ENCODE measurements around the gene IMPACT. TPM values are rescaled to one million over a fixed set of nuclear protein-coding genes. Genes with fewer than 3 reads are reported as not detected.

Gene IMPACT
- total RNA-seq, 1 donor from 2014 or later = 13.6 TPM

DNA sequence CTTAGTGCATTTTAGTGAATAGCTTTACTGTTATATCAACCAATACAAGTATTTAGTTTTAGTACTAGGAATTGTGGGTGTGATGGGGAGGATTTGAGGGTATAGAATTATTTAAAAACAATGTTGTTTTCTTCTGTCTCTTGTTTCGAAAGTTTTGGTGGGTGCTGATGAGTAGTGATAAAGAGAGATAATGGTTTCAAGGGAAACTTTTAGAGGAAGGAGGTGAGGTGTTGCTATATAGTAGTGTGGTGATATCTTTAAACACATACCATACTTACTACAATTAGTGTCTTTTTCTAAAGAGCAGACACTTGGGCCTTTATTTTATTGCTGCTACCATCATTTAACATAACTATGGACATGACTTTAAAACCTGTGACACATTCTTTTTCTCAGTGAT is 10.5 kb downstream of the IMPACT start:
- Mint-ChIP-seq H3K4me3 (no peak overlapping the region), H3K9me3 (no peaks in the 10 kb centered on the region), H3K27ac (peak overlapping the region; percentile 16), H3K4me1 (peaks cover 5% of the 10 kb centered on the region), H3K36me3 (ENCODE audit: low read depth) (peaks cover 26% of the 10 kb centered on the region), H3K27me3 (no peaks in the 10 kb centered on the region)
- DNase-seq = no peak
- intact Hi-C loops (cut with micrococcal nuclease) = loop anchor here (2.0 kb wide), 1 partner anchor 20 kb away; no protein-coding TSS in a partner anchor

DNA sequence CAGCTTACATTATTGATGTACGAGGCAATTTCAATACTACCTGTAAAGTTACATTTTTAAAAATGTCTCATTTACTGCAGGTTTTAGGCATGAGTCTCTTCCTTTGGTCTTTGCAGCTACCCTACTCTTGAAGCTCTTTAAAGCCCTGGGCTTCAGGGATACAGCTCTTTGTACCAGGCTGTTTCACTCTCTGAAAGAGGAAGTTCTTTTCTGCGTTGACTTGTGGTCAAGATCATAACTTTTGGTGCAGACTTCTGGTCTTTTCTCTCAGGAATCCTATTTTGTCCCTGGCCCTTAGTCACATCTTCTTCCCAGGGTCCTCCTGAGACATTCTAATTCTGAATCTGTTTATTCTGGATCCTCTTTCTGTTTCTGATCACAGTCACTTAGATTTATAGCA is 17.4 kb downstream of the IMPACT start:
- Mint-ChIP-seq H3K4me1 (peaks cover 6% of the 10 kb centered on the region), H3K9me3 (no peaks in the 10 kb centered on the region), H3K27me3 (no peaks in the 10 kb centered on the region), H3K4me3 (no peak overlapping the region), H3K27ac (no peak overlapping the region), H3K36me3 (ENCODE audit: low read depth) (peaks cover 28% of the 10 kb centered on the region)
- intact Hi-C loops (cut with micrococcal nuclease) = no loop called here
- DNase-seq = peak; percentile 47

DNA sequence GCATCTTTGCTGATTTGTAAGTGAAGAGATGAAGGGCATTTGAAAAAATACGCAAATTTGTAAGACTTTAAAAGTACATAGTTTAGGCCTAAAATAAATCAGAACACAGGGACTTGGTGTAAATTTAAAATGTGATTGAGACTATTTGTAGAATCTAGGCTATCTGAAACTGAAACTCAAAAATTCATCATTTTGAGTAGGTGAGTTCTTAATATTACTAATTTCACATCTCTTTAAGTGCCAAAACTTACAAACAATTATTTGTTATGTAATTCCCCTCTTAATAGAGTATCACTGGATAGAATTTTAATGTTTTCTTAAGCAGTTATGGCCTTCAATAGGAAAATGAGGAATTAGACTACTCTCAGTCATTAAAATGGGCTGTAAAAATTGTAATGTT is 20.0 kb downstream of the IMPACT start:
- peaks cover 24% of the 10 kb centered on the region for H3K36me3 Mint-ChIP-seq (ENCODE audit: low read depth)
- H3K4me1 Mint-ChIP-seq = peaks cover 6% of the 10 kb centered on the region
- DNase-seq = no peak
- intact Hi-C loops (cut with micrococcal nuclease) = no loop called here
- no peak overlapping the region for H3K27ac Mint-ChIP-seq
- H3K4me3 Mint-ChIP-seq = no peak overlapping the region
- H3K9me3 Mint-ChIP-seq = no peaks in the 10 kb centered on the region
- no peaks in the 10 kb centered on the region for H3K27me3 Mint-ChIP-seq

DNA sequence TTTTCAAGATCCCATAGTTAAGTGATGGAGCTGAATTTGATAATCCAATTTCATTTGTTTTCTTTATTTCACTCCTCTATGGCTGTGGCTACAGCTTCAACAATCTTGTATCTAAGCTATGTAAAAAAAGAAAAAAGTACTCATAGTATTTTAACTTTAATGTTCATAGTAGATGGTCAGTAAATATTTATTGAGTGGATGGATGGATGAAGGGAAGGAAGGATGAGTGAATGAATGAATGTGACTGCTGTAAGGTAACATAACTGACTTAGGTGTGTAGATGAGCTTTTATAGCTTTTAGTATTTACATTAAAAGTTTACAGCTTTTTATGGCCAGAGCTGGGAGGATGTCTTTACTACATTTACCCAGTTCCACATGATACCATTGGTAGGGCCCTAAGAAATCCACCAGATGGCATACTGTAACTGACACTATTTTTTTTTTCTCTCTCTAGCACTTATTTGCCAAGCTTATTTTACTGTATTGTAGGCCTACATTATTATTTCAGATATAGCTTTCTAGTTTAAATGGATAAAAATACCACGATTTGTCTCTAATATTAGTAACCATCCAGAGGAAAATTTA is 20.6 kb downstream of the IMPACT start:
- peak; percentile 38 for DNase-seq
- no peak overlapping the region for H3K4me3 Mint-ChIP-seq
- H3K27ac Mint-ChIP-seq = no peak overlapping the region
- H3K4me1 Mint-ChIP-seq = peaks cover 6% of the 10 kb centered on the region
- H3K36me3 Mint-ChIP-seq (ENCODE audit: low read depth) = peaks cover 19% of the 10 kb centered on the region
- intact Hi-C loops (cut with micrococcal nuclease) = no loop called here
- no peaks in the 10 kb centered on the region for H3K27me3 Mint-ChIP-seq
- H3K9me3 Mint-ChIP-seq = no peaks in the 10 kb centered on the region

DNA sequence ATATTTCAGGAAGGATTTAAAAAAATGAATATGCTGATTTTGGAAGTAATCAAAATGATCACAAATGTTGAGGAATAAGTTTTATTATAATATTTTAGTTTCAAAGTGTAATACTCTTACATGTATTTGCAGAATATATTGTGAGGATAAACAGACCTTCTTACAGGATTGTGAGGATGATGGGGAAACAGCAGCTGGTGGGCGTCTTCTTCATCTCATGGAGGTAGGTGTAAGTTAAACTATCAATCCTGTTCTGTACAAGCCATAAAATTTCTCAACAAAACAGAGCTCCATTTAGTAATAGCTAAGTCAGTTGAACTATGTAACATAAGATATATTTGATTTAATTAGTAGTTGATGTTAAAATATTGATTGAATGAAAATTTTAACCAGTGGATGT is 21.5 kb downstream of the IMPACT start:
- Mint-ChIP-seq H3K4me3 (no peak overlapping the region), H3K27ac (no peak overlapping the region), H3K9me3 (no peaks in the 10 kb centered on the region), H3K36me3 (ENCODE audit: low read depth) (peaks cover 19% of the 10 kb centered on the region), H3K27me3 (no peaks in the 10 kb centered on the region), H3K4me1 (peaks cover 6% of the 10 kb centered on the region)
- DNase-seq = peak; percentile 10
- intact Hi-C loops (cut with micrococcal nuclease) = no loop called here

DNA sequence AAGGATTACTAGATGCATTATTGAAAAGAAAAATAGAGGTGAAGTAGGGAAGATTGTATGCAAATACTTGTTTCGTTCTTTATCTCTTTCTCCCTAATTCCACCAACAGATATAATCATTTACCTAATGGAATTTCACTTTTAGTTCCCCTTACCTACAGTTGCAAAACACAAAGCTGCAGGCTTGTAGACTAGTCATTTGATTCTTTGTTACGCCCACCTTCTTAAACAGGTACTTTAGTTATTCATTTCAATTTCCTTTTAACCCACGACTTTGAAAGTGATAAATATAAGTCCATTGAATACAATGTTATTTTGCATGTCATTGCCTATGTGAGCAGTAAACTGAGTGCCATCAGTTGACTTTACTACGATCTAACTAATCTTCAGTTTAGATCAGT is 30.1 kb downstream of the IMPACT start:
- peaks cover 11% of the 10 kb centered on the region for H3K9me3 Mint-ChIP-seq
- no peak for DNase-seq
- H3K27ac Mint-ChIP-seq = peak overlapping the region; percentile 70
- no peaks in the 10 kb centered on the region for H3K27me3 Mint-ChIP-seq
- peaks cover 11% of the 10 kb centered on the region for H3K36me3 Mint-ChIP-seq (ENCODE audit: low read depth)
- no peak overlapping the region for H3K4me3 Mint-ChIP-seq
- peaks cover 26% of the 10 kb centered on the region for H3K4me1 Mint-ChIP-seq
- intact Hi-C loops (cut with micrococcal nuclease) = loop anchor here (1.0 to 2.0 kb wide), 4 partner anchors 20 to 88 kb away; no protein-coding TSS in a partner anchor

DNA sequence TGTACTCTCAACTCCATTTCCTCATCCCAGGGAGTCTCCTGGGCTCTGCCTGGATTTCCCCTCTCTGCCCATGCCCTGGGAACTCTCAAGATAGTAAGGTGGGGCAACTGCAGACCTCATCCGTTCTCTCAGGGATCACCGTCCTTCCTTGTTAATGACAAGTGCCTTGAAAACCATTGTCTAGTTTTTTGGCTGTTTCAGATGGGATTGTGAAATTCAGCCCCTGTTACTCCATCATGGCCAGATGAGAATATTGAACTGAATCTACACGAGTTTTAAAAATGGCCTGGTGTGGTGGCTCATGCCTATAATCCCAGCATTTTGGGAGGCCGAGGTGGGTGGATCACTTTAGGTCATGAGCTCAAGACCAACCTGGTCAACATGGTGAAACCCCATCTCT is 33.3 kb downstream of the IMPACT start:
- Mint-ChIP-seq H3K27ac (no peak overlapping the region), H3K27me3 (no peaks in the 10 kb centered on the region), H3K4me3 (no peak overlapping the region), H3K36me3 (ENCODE audit: low read depth) (peaks cover 6% of the 10 kb centered on the region), H3K9me3 (peaks cover 11% of the 10 kb centered on the region), H3K4me1 (peaks cover 40% of the 10 kb centered on the region)
- intact Hi-C loops (cut with micrococcal nuclease) = no loop called here
- DNase-seq = peak; percentile 46

DNA sequence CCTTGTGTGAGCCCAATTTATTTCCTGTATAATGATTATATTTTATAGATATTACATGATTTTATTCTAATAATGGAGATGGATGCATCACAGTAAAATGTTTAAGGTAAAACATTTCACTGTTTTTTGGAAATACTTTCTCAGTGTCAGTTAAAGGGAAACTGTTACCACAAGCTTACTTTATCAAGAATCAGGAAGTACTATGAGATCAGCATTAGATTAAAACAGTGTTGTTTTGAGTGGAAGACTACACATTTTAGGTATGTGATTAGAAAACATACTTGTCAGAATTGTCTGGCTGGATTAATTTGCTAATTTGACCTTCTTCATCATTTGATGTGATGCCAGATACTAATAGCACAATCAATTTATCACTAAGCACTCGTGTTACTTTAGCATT is 33.9 kb downstream of the IMPACT start, which contains the start of gene HRH4:
TSS of gene HRH4 (plus strand) at position 250 of the 400 bp plus-strand sequence. CDS start at position 342, 92 bp downstream.
- no peak within 1 kb of the TSS for H3K27ac Mint-ChIP-seq
- H3K9me3 Mint-ChIP-seq = peaks cover 7% of the 10 kb centered on the region
- no peak for DNase-seq
- peaks cover 4% of the 10 kb centered on the region for H3K27me3 Mint-ChIP-seq
- peaks cover 3% of the 10 kb centered on the region for H3K36me3 Mint-ChIP-seq (ENCODE audit: low read depth)
- H3K4me1 Mint-ChIP-seq = peaks cover 40% of the 10 kb centered on the region
- H3K4me3 Mint-ChIP-seq = peak within 1 kb of the TSS; percentile 8
- intact Hi-C loops (cut with micrococcal nuclease) = no loop called here

DNA sequence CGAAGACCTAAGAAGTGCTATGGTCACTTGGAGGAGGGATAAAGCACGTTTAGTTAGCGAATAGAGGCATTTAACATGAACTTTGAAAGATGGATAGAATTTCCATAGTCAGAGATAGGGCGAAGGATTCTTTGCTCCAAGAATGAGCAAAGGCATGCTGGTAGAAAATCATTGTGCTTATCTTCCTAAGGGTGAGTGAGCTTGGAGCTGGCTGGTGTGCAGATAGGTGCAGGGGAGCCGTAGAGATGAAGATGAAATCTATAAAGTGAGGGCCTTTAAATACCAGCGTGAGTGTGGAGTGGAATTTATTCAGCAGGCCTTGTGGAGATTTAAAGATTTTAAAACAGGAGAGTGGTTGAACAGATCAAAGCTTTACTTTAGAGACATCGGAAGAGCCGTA is 35.5 kb downstream of the IMPACT start:
- Mint-ChIP-seq H3K27me3 (peaks cover 5% of the 10 kb centered on the region), H3K4me1 (peaks cover 31% of the 10 kb centered on the region), H3K9me3 (peaks cover 4% of the 10 kb centered on the region), H3K27ac (no peak overlapping the region), H3K4me3 (peak overlapping the region; percentile 2), H3K36me3 (ENCODE audit: low read depth) (no peaks in the 10 kb centered on the region)
- peak; percentile 33 for DNase-seq
- intact Hi-C loops (cut with micrococcal nuclease) = no loop called here

DNA sequence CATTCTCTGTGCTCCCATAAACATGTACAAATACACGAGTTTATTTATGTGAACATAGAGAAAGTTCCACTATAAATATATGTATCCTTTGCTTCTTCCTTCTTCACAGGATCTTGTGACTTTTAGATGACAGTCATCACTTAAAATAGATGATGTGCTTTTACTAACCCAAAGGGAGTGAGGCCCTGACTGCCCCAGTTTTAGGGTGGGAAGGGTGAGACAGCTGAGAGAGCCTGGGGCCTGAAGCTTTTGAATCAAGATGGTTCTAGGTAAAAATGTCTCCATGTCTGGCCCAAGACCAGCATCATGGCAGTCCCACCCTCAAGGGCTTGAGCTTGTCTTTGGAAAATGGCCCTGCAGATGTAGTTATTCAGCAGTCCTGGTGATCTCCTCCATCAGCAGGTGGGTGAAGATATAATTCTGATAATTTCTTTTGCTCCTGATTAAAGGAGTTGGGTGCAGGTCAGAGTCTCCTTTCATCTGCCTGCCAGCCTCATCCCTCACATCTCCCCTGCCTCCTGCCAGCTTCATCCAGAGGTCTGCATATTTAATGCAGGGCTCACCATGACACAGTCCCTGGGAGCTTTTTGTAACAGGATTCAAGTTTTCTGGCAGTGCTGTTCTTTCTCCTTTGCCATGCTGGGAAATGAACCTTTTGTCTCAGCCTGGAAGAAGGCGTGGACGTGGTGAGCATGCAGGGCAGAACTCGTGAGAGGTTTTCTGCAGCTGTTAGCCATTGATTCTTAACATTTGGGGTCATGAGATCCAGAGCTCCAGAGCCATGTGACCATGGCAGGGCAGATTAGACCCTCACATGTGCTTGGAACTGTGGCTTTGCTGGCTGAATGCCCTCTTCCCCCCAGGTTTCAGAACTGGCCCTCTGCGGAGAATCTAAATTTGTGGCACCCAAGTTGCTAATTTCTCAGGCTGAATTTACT is 36.6 kb downstream of the IMPACT start:
- no peaks in the 10 kb centered on the region for H3K36me3 Mint-ChIP-seq (ENCODE audit: low read depth)
- peaks cover 31% of the 10 kb centered on the region for H3K4me1 Mint-ChIP-seq
- no peak for DNase-seq
- no peak overlapping the region for H3K4me3 Mint-ChIP-seq
- H3K27ac Mint-ChIP-seq = no peak overlapping the region
- H3K27me3 Mint-ChIP-seq = peaks cover 5% of the 10 kb centered on the region
- intact Hi-C loops (cut with micrococcal nuclease) = no loop called here
- peaks cover 4% of the 10 kb centered on the region for H3K9me3 Mint-ChIP-seq

DNA sequence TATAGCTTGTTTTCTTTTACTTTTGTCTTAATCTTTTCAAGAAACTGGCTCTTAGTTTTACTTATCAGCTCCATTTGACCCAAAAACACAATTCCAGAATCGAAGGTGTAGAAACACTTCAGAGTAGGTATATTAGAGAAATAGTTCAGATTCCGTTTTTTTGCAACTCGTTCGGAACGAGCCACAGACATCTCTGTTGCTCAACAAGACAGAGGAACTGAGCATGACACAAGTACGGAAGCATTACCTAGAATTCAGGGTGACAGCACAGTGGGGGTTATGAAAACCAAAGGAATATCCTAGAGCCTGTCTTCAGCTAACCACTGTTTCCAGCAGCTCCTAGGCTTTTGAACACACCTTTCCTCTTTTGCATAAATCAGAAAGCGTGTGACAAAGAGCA is 39.0 kb downstream of the IMPACT start:
- H3K27me3 Mint-ChIP-seq = peaks cover 5% of the 10 kb centered on the region
- H3K27ac Mint-ChIP-seq = no peak overlapping the region
- H3K36me3 Mint-ChIP-seq (ENCODE audit: low read depth) = no peaks in the 10 kb centered on the region
- DNase-seq = peak; percentile 26
- no peak overlapping the region for H3K4me3 Mint-ChIP-seq
- H3K9me3 Mint-ChIP-seq = no peaks in the 10 kb centered on the region
- intact Hi-C loops (cut with micrococcal nuclease) = no loop called here
- H3K4me1 Mint-ChIP-seq = peaks cover 18% of the 10 kb centered on the region

DNA sequence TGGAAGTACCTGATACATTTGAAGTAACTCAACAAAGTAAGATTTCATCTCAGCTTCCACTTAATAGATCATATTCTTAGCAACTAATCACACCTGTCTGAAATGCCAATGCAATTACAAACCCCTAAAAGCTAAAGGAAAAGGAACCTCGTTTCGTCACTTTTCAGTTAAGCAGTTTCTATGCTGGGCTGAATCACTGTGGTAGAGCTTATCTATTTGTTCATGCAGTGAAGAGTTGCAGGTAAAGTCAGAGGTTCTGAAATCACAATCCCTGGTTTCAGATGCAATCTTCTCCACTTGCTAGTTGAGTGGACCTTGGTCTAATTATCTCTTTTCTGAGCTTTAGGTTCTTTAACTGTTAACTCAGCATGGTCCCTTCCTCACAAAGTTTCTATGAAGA is 40.3 kb downstream of the IMPACT start:
- Mint-ChIP-seq H3K9me3 (no peaks in the 10 kb centered on the region), H3K4me1 (peaks cover 16% of the 10 kb centered on the region), H3K4me3 (no peak overlapping the region), H3K36me3 (ENCODE audit: low read depth) (no peaks in the 10 kb centered on the region), H3K27ac (no peak overlapping the region), H3K27me3 (peaks cover 8% of the 10 kb centered on the region)
- DNase-seq = peak; percentile 32
- intact Hi-C loops (cut with micrococcal nuclease) = no loop called here

DNA sequence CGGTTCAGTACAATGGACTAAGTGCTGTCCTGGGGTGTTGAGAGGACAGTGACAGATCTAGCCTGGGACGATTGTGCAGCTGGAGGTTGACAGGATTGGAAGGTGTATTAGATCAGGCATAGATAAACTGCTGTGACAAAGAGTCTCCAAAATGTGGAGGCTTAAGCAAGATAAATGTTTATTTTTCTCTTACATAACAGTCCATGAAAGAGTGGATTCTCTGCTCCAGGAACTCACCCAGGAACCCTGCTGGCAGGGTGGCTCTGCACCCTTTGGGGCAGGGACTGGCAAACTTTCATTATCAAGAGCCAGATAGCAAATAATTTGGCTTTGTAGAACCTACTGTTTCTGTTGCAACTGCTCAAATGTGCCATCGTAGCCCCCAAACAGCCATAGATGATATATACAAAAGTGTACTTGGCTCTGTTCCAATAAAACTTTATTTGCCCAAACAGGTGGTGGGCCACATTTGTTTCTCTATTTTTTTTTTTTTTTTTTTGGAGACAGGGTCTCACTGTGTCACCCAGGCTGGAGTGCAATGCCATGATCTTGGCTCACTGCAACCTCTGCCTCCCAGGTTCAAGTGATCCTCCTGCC is 43.6 kb downstream of the IMPACT start:
- peaks cover 3% of the 10 kb centered on the region for H3K4me1 Mint-ChIP-seq
- no peak overlapping the region for H3K4me3 Mint-ChIP-seq
- H3K27ac Mint-ChIP-seq = no peak overlapping the region
- peak; percentile 39 for DNase-seq
- no peaks in the 10 kb centered on the region for H3K9me3 Mint-ChIP-seq
- peaks cover 14% of the 10 kb centered on the region for H3K27me3 Mint-ChIP-seq
- no peaks in the 10 kb centered on the region for H3K36me3 Mint-ChIP-seq (ENCODE audit: low read depth)
- intact Hi-C loops (cut with micrococcal nuclease) = no loop called here

DNA sequence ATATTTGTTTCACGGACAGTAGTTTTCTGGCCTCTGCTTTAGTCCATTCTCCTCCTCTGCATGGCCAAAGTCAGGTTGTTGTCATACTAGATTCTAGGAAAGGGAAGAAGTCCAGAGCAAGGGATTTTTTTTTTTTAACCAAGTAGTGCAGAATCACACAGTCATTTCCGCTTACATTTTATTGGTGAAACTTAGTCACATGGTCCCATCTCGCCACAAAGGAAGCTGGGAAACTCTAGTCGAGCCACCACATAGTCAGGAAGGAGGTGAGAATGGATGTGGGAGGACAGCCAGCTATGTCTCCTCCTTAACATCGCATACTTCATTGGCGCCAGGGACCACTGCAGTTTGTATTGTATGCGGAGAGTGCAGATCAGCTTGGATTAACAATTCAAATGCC is 44.3 kb downstream of the IMPACT start:
- DNase-seq = peak; percentile 35
- Mint-ChIP-seq H3K36me3 (ENCODE audit: low read depth) (no peaks in the 10 kb centered on the region), H3K4me1 (peaks cover 6% of the 10 kb centered on the region), H3K27ac (no peak overlapping the region), H3K9me3 (no peaks in the 10 kb centered on the region), H3K4me3 (no peak overlapping the region), H3K27me3 (peaks cover 10% of the 10 kb centered on the region)
- intact Hi-C loops (cut with micrococcal nuclease) = no loop called here

All from activated CD4-positive, alpha-beta T cell treated with anti-CD3 and anti-CD28 coated beads, Interleukin-2, amount 10 ng/mL, durations not matched to agents 24 days and 14 days (primary cell).